HG03280 (cell line): ENCODE measurements around the gene CKM.
A peak's percentile ranks its signal among the peaks of the same experiment; 100 is the strongest.

Experiments
- ATAC-seq: cut with Tn5 transposase; IDR thresholded peaks from one replicate; pipeline ENCODE4 v1.9.1; 2021; ENCODE audit warnings: mild to moderate bottlenecking, moderate library complexity; ENCODE audit not compliant: unreplicated experiment

Gene CKM

DNA sequence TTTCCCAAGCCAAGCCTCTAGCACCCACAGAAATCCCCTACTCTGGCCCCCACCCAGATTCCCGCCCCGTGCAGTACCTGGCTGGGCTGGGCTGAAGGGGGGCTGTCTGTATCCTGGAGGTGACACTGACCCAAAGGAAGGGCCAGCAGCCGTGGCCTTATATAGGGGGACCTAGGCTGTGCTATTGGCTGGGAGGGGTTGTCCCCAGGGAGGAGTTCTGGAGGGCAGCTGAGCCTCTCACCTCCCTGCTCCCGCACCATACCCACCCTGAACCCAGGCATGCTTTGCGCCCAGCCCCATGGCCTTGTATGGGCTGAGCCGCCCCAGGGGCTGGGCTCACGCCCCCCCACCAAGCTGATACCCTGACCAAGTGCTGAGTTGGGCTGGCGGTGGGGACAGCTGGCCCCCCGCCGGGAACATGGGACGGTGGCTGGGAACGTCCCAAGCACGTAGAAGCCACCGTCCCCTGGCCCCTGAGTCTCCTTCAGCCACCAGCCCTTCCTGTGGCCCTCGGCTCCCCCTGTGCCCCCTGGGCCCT is at the start of gene CKM:
CKM (minus strand) TSS at position 132 of the 538 bp plus-strand sequence. CDS start 3,162 bp downstream, outside the sequence.
- ATAC-seq, result no peak

DNA sequence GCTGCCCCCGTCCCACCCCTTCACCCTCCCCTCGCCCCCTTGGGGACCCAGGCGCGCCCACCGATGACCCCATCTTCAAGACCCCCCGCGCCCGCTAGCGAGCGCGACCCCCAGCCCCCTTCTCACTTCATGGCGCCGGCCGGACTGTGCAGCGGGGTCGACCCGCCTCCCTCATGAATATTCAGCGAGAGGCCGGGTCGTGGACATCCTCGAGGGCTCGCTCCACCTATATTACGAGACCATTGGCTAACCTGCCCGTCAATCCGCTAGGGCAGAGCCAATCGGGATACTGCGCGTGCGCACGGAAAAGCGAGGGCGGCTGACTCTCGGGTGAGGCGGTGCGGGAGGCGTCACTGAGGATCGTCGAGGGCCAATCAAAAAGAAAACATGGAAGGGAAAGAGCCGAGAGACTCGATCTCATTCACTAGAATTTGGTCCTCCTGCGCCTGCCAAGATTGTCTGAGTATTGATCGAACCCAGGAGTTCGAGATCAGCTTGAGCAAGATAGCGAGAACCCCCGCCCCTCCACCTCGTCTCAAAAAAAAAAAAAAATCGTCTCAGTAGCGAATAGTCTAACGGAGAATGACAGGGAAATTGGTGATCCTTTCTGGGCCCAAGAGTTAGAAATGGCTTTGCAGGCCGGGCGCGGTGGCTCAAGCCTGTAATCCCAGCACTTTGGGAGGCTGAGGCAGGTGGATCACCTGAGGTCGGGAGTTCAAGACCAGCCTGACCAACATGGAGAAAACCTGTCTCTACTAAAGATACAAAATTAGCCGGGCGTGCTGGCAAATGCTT is 47.9 kb upstream of the CKM start, which contains the start of gene ERCC2:
ERCC2 (minus strand) TSS at position 164 of the 795 bp plus-strand sequence; CDS start at position 131, 33 bp downstream.
- ATAC-seq, result peak; percentile 96

DNA sequence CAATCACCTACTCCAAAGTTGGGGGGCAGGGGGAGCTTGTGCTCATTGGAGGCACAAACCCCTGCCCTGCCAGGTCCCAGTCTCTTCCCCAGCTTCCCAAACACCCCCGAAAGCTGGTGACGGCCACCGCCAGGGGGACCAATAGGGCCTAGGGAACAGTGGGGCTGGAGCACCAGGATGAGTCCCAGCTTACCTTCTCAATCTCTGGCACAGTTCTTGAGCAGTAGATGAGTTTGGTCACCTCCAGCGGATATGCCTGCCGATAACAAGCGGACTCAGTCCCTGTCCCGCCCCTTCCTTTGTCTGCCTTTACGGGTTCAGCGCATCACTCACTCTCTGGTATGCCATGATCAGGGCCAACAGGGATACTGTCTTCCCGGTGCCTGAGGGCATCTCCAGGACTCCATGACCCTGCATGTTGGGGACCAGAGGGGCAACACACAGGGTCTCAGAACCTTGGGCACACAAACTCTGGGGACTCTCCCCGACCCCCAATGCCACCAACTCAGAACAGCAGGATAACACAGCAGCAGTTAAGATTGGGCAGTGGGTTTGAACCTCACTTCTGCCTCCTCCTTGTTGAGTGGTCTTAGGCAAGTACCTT is 46.2 kb upstream of the CKM start:
- no peak for ATAC-seq

DNA sequence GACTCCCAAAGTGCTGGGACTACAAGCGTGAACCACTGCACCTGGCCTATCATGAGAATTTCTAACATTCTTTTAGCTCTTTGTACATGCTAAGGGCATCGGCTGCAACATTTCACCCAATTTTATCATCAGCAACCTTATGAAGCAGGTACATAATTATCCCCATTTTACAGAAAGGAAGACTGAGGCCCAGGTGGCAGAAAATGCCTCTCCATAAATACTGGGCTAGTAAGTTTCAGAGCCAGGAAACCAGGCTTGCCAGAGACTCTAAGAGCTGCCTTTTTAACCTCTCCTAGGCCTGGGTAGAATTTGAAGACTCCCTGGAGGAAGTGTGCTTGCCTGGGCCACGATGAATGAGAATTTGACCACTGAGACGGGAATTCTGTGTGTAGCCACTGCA is 45.5 kb upstream of the CKM start:
- ATAC-seq, result no peak

DNA sequence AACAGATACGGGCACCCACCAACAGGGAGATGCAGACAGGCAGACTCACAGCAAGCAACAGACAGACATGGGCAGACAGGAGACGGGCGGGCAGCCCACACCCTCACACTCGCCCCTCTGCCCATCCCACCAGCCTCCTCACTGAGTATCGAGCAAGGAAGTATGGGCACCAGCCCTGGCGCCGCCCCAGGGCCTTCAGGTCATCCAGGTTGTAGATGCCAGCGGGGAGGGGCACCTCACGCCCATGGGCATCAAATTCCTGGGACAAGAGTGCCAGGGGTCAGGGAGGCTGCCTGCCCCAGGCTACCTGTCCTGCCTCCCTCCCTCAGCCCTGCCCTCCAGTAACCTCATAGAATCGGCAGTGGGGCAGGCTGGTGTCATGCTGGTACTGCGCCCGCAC is 42.0 kb upstream of the CKM start:
- no peak for ATAC-seq

DNA sequence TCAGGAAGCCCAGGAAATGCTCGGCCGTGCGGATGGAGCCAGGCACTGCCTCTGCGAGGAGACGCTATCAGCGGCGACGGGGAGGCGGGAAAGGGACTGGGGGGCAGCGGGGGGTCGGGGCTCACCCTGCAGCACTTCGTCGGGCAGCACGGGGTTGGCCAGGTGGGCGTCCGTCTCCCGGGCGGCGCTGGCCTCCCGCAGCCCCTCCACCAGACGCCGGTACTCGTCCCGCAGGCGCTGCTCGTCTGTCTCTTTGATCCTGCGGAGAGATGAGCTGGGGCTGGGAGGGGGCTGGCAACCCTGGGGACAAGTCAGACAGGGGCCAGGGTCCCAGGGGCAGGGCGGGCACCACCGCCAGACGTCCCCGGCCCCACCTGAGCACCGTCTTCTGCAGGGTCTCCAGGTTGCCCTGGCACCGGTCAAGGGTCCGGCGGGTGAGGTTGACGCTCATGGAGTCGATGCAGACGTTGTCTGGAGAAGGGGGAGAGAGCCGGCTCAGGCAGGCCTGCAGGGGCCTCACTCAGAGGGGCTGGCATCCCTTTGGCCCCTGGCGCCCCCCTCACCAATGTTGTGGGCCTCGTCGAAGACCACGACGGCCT is 41.3 kb upstream of the CKM start:
- no peak for ATAC-seq

DNA sequence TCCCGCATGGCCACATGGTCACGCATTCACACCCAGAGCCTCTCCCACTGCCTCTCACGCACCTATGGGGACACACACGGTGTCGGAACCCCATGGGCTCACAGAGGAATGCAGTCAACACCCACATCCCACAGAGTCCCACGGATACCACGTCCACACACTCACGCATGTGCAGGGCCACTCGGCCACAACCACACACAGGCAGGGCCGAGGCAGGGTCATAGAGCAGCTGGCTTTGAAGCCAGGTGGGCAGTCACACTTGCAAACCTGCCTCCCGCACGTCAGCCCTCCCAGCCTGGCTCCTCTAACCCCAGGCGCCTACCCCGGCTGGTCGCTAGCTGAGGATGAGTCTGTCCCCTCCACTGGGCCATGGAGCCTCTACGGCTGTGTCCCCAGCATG is 39.6 kb upstream of the CKM start:
- no peak for ATAC-seq

DNA sequence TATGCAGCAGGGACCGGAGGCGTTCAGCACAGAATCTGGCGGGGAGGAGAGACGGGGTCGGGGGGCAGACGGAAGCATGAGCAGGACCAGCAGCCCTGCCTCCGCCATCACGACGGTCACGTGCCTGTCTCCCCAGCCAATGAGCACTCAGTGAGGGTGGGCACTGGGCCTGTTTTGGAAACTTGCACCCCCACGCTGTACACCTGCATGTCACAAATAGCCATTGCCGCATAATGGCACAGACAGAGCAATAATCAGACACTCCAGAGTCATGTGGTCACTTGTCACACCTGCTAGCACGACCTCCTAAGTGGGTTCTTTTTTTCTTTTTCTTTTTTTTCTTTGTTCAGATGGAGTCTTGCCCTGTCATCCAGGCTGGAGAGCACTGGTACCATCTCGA is 38.9 kb upstream of the CKM start:
- ATAC-seq, result no peak

DNA sequence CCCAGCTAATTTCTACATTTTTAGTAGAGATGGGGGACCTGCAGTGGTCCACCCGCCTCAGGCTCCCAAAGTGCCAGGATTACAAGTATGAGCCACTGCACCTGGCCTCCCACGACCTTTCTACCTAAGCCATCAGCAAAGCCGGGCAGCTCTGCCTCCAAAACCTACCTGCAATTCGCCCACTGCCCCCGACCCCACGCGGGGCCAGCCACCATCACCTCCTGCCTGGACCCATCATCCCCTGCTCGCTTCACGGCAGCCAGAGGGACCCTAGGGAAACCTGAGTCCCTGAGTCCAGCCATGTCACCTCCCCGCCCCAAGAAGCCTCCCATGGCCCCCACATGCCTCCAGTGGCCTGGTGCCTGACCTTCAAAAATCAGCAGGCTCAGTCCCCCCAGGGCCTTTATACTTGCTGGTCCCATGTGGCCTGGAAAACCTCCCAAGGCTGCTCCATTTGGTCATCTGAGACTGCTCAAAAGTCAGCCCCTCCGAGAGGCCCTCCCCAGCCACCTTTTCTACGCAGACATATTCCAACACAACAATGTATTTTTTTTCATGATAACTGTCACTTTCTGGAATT is 35.6 kb upstream of the CKM start:
- no peak for ATAC-seq

DNA sequence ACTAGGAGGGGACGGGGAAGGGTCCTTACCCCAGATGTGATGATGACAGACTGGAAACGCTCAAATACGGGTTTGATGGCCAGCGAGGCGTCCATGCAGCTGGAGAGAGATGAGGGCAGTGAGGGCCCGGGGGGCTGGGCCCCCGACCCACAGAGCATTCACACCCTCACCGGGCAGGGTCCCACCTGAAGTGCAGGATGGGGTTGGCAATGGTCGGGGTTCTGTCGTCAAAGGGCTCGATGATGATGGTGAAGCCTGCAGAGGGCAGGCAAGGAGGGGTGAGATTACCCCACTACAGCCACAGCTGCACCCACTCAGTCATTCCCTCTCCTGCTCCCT is 34.7 kb upstream of the CKM start:
- ATAC-seq, result no peak

DNA sequence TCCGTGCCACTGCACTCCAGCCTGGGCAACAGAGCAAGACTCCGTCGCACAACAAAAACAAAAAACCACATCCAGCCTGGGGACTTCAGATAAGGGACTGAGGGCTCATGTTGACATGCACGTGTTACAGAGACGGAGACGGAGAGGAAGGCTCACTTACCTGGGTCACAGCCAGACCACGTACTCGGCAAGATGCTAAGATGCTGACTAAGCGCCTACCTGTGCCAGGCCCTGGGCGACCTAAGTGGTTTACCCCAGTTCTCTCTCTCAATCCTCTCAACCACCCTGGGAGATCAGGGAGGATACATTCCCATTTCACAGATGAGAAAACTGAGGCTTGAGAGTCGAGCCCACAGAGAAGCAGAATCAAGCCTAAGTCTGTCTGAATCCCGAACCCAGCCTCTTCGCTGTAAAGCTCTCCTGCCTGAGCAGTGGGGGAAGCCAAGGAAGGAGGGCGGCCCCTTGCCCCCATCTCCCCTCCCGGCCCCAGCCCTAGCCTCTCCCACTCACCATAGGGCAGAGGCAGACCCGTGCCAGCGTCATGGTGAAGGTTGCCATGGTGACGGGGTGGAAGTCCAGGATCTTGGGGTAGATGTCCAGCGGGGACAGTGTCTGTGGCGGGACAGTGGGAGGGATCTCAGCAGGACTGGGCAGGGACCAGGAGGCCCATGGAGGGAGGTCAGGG is 34.2 kb upstream of the CKM start:
- no peak for ATAC-seq

DNA sequence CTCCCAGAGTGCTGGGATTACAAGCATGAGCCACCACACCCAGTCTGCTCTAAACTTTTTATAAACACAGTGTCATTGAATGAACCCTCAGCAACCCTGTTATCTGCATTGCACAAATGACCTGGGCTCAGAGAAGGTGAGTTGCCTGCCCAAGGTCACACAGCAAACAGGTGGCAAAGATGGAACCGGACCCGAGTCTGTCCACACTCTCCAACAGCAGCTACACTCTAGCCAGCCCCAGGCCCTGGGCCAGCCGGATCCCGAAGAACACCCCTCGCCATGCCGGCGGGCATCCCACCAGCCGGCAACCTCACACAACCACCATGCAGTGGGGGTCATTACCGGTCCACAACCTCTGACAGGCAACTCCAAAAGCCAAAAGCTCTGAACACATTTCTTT is 33.2 kb upstream of the CKM start:
- no peak for ATAC-seq

DNA sequence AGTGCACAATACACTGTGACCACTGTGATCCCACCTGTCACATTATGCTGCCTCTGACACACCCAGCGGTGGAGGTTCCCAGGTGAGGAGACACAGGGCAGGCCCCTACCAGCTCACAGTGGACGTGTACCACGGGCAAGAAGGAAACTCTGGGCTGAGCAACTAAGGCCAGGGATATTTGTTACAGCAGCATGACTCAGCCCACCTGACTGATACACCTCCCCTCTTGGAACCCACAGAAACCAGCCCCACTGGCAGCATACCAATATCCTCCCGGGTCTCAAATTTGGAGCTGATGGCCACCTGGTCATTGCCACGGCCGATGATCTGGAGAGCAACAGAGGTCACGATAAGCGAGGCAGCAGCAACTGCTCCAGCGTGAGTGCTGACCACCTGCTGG is 32.7 kb upstream of the CKM start:
- no peak for ATAC-seq

DNA sequence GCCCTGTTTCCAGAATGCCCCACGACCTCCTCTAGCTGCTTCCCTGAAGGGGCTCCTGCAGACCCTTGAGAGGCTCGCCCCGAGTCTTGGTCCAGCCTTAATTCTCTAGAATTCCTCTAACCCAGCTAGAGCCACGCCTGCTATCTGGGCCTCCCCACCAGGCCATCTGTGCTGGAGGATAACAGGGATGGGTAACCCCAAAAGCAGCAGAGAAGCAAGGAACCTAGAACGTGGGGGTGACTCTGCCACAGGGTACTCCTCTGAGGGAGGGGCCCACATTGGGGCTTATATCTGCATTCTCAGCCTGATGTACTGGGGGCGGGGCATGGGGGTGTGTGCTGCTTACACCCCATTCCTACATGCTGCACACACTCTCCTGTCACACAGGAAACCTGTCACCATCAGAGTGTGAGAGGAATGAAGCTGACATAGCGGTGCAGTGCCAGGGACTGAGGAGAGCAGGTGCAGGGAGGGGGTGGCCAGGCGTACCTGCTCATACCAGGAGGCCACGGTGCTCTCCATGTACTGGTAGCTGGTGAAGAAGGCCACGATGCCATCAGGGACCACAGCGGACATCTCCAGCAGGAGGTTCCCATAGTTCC is 31.7 kb upstream of the CKM start:
- ATAC-seq, result no peak

DNA sequence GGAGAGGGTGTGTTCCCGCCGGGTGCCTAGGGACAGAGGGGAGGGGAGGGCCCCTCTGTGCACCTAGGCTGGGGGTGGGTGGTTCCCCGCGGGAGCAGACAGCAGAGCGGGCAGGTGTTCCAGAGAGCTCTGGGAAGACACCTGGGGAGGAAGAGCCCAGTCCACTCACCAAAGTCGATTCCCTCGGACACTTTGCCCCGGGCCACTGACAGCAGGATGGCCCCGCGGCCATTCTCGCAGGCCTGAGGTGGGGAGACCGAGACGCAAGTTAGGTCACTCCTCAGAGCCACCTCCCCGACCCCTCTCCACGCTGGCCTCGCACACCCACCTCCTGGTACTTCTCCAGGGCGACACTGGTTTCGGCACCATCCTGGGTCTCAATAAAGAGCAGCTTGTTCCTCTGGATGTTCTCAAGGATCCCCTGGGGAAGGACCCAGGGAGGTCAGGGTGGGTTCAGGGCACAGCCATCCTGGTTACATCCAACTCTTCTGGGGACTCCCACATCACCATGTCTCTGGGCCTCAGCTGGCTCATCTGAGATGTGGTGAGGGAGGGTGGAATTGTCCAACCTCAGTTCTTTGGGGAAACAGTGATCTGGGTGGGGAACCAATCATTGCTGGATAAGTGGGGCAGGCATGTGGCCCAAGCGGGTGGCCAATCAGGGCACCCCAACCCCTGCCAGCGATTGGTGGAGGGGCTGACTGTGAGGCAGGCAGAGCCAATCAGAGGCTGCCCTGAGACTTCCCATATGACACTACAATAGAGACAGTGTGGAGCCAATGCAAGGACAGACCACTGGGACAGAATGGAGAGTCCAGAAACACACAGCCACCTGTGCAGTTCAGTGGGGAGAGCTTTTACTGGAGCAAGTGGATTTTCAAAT is 30.5 kb upstream of the CKM start:
- ATAC-seq, result no peak

DNA sequence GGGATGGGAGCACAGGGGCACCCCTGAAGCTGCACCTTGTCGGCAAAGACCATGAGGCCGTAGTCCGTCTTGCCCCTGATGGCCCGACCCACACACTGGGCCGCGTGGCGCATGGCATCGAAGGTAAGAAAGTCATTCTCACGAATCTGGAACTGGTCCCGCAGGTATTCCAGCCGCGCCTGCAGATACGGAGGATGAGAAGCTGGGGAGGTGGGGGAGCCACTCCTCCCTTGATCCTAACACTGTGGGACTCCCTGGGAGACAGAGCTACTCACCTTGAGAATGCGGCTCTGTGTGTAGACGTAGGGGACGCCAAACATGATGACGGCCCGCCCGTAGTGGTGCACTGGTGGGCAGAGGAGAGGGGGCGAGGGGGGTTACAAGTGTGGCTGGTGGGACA is 29.8 kb upstream of the CKM start:
- no peak for ATAC-seq

DNA sequence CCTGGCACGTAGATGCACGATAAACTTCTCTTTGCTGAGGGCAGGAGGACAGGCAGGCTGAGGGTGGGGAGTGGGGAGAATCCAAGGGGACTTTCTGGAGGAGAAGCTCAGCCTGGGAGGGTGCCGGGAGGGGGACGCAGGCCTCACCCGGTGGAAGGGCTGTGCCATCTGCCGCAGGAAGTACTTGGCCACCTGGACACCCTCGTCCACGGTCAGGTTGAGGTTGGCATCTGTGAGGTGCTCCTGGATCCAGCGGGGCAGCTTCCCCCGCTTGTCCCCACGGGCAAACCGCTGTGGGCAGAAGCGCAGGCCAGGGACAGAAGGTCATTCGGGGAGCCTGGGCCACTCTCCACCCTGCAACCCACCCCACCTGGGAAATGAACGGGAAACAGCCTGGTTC is 29.4 kb upstream of the CKM start:
- ATAC-seq, result no peak

DNA sequence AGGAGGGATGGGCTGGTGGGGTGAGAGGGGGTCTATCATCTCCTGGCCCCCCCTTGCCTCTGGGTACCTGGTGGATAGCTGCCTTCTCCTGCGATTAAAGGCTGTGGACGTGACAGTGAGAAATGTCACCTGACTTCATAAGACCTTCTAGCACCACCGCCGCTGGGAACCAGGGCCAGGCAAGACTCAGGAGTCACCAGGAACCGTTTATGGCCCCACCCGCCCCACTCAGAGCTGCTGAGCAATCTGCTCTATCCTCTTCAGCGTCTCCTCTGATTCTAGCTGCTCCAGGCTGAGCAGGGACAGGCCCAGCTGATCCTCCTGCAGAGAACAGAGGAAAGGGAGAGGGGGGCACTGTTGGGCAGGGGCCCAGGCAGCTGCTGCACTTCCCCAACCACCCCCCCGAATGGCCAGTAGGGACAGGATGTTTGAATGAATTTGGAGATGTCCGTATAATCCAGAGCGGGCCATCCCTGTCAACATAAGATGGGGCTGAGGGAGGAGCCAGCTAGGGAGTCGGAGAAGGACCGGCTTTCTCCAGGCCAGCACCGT is 28.8 kb upstream of the CKM start:
- no peak for ATAC-seq

DNA sequence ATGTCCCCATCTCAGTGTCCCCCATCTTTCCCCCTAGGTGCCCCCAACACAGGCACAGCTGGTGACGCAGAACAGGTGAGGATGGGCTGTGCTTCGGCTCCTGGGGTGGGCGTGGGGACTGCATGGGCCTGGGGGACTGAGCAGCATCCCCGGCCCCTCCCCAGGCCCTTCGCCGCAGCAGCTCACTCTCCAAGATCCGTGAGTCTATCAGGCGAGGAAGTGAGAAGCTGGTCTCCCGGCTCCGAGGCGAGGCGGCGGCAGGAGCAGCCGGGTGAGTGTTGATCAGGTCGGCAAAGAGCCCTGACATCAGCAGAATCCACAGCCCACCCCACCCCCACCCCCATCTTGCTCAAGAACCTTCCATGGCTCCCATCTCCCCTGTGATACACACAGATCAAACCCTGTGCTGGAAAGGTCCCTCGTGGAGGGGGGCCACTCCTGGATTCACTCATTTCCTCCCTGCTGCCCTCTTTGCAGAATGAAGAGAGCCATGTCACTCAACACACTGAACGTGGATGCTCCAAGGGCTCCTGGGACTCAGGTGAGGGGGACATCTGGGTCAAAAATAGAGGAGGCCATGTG is 27.9 kb upstream of the CKM start:
- ATAC-seq, result no peak
